SK-N-MC (cell line): Measurements from ENCODE around the gene TMEM273.

ENCODE experiments used
- EZH2 ChIP-seq: fragments of 200-600 bp; sonication (generic); IDR thresholded peaks from one replicate; pipeline ENCODE4 v1.6.1; 2017; ENCODE audit warnings: antibody characterized with exemption
- FOXP2 ChIP-seq: optimal IDR thresholded peaks from 2 replicates; pipeline ENCODE3; 2011; ENCODE audit warnings: mild to moderate bottlenecking, moderate library complexity; ENCODE audit not compliant: insufficient read depth; ENCODE audit errors: extremely low read length, control extremely low read depth
- POLR2AphosphoS5 ChIP-seq: IDR thresholded peaks from 2 replicates; pipeline ENCODE4 v1.6.1; 2012; ENCODE audit warnings: mild to moderate bottlenecking, low read depth, low read length, borderline replicate concordance

DNA sequence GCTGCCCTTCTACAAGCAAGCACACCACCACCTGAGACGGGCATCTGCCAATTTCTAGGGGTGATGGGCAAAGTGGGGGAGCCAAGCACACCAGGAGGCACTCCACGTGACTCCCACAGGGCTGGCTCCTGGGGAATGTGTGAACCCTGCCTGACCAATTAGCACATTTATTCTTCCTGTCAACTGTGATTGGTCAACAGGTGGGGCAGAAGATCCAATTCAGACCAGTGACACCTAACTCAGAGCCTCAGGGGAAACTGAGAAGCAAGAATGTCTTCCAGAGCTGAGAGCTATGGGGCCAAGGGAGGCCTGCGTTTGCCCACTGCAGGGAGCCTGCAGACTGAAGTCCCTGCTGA lies 15.4 kb downstream of the TMEM273 start:
- TF ChIP-seq POLR2AphosphoS5 (no peak), EZH2 (no peak), FOXP2 (no peak)
